Neural progenitor cell (in vitro differentiated cells): ENCODE measurements around the gene STN1. TPM values are rescaled to one million over a fixed set of nuclear protein-coding genes. Genes with fewer than 3 reads are reported as not detected.
A peak's percentile ranks its signal among the peaks of the same experiment; 100 is the strongest.

Experiments
- DNase-seq: peaks from one replicate; pipeline ENCODE4 v3.0.0-alpha.2; 2016; ENCODE audit warnings: low spot score
- H2AFZ ChIP-seq: fragments of 200-600 bp; sonication (generic); replicated peaks from 2 replicates; pipeline ENCODE4 v1.6.1; 2016; ENCODE audit warnings: antibody characterized with exemption
- H3F3A ChIP-seq: fragments of 200-600 bp; sonication (generic); 2 replicates; pipeline ENCODE4 v1.6.1; 2016; ENCODE audit warnings: antibody characterized with exemption, low read depth
- H3K27ac ChIP-seq: fragments of 200-600 bp; sonication (generic); 2 replicates; pipeline ENCODE4 v1.5.1; 2016; ENCODE audit warnings: mild to moderate bottlenecking
- H3K27me3 ChIP-seq: fragments of 200-600 bp; sonication (generic); 2 replicates; pipeline ENCODE4 v1.6.1; 2016; ENCODE audit warnings: mild to moderate bottlenecking, moderate library complexity
- H3K36me3 ChIP-seq: fragments of 200-600 bp; sonication (generic); 2 replicates; pipeline ENCODE4 v1.5.1; 2016
- H3K4me1 ChIP-seq: fragments of 200-600 bp; sonication (generic); 2 replicates; pipeline ENCODE4 v1.6.1; 2016; ENCODE audit warnings: mixed run types
- H3K4me2 ChIP-seq: fragments of 200-600 bp; sonication (generic); 2 replicates; pipeline ENCODE4 v1.6.1; 2016
- H3K4me3 ChIP-seq: fragments of 200-600 bp; sonication (generic); 2 replicates; pipeline ENCODE4 v1.5.1; 2016
- H3K79me2 ChIP-seq: fragments of 200-600 bp; sonication (generic); 2 replicates; pipeline ENCODE4 v1.6.1; 2016; ENCODE audit warnings: low read depth
- H3K9ac ChIP-seq: fragments of 200-600 bp; sonication (generic); 2 replicates; pipeline ENCODE4 v1.6.1; 2016
- H3K9me3 ChIP-seq: fragments of 200-600 bp; sonication (generic); 2 replicates; pipeline ENCODE4 v1.5.1; 2016; ENCODE audit warnings: low read depth
- H4K20me1 ChIP-seq: fragments of 200-600 bp; sonication (generic); 2 replicates; pipeline ENCODE4 v1.6.1; 2016; ENCODE audit warnings: low read depth
- H3K27ac Mint-ChIP-seq: 3 replicates; pipeline ENCODE4 v1.8.0; 2021; ENCODE audit warnings: mixed read lengths
- H3K27me3 Mint-ChIP-seq: 2 replicates; pipeline ENCODE4 v1.8.0; 2022; ENCODE audit warnings: low read depth, mild to moderate bottlenecking, inconsistent platforms, moderate library complexity, mixed read lengths; ENCODE audit not compliant: insufficient read depth
- H3K36me3 Mint-ChIP-seq: 3 replicates; pipeline ENCODE4 v1.8.0; 2021; ENCODE audit warnings: mixed read lengths
- H3K4me1 Mint-ChIP-seq: 3 replicates; pipeline ENCODE4 v1.8.0; 2021; ENCODE audit warnings: mixed read lengths
- H3K4me3 Mint-ChIP-seq: 3 replicates; pipeline ENCODE4 v1.8.0; 2021; ENCODE audit warnings: mild to moderate bottlenecking, moderate library complexity, mixed read lengths
- H3K9me3 Mint-ChIP-seq: 3 replicates; pipeline ENCODE4 v1.8.0; 2020; ENCODE audit warnings: mixed read lengths
- CTCF ChIP-seq: fragments of 200-600 bp; sonication (generic); IDR thresholded peaks from 2 replicates; pipeline ENCODE4 v1.5.1; 2017; ENCODE audit warnings: antibody characterized with exemption, mild to moderate bottlenecking
- EZH2 ChIP-seq: fragments of 200-600 bp; sonication (generic); IDR thresholded peaks from 2 replicates; pipeline ENCODE4 v1.6.1; 2017; ENCODE audit warnings: antibody characterized with exemption, mild to moderate bottlenecking, moderate library complexity
- EZH2phosphoT487 ChIP-seq: fragments of 200-600 bp; sonication (generic); IDR thresholded peaks from 2 replicates; pipeline ENCODE4 v1.6.1; 2017; ENCODE audit warnings: antibody characterized with exemption
- total RNA-seq: library from RNA; depleted of rRNA; stranded (reverse); fragments of >200 nt; gene quantifications from 2 replicates; pipeline ENCODE4 v1.2.3, GENCODE V29; 2015; ENCODE audit warnings: low replicate concordance

The STN1 gene
- total RNA-seq, 1 donor from 2014 or later = 32.0 TPM

- H3K4me1 Mint-ChIP-seq = no peaks in the 10 kb centered on the region
- Histone ChIP-seq H2AFZ (no peak overlapping the region), H3K79me2 (no peaks in the 10 kb centered on the region), H3K9me3 (no peaks in the 10 kb centered on the region), H3K4me3 (no peak overlapping the region), H3K4me2 (no peak overlapping the region), H3K27me3 (no peaks in the 10 kb centered on the region), H3K4me1 (no peaks in the 10 kb centered on the region), H3K36me3 (no peaks in the 10 kb centered on the region), H4K20me1 (no peaks in the 10 kb centered on the region), H3F3A (no peaks in the 10 kb centered on the region), H3K9ac (no peak overlapping the region), H3K27ac (no peak overlapping the region)
- no peak for TF ChIP-seq CTCF
- no peak for DNase-seq
- H3K36me3 Mint-ChIP-seq = no peaks in the 10 kb centered on the region
- no peak overlapping the region for H3K27ac Mint-ChIP-seq
- H3K4me3 Mint-ChIP-seq = no peak overlapping the region
- peaks cover 2% of the 10 kb centered on the region for H3K9me3 Mint-ChIP-seq
- H3K27me3 Mint-ChIP-seq = no peaks in the 10 kb centered on the region
Measured at GRCh38 chr10:103960103-103960502, 42.1 kb upstream of the STN1 start.

GRCh38 chr10:103958996-103959395, 41.0 kb upstream of the STN1 start:
- no peaks in the 10 kb centered on the region for H3K4me1 ChIP-seq
- no peaks in the 10 kb centered on the region for H3K27me3 ChIP-seq
- no peaks in the 10 kb centered on the region for H3K79me2 ChIP-seq
- H3K27me3 Mint-ChIP-seq = no peaks in the 10 kb centered on the region
- no peak overlapping the region for H3K27ac Mint-ChIP-seq
- H3K9ac ChIP-seq = no peak overlapping the region
- no peak overlapping the region for H3K4me3 Mint-ChIP-seq
- no peaks in the 10 kb centered on the region for H3K9me3 ChIP-seq
- H3F3A ChIP-seq = no peaks in the 10 kb centered on the region
- H3K4me3 ChIP-seq = no peak overlapping the region
- DNase-seq = no peak
- H3K36me3 ChIP-seq = no peaks in the 10 kb centered on the region
- H3K4me1 Mint-ChIP-seq = no peaks in the 10 kb centered on the region
- TF ChIP-seq EZH2 (no peak), CTCF (no peak), EZH2phosphoT487 (no peak)
- no peak overlapping the region for H3K27ac ChIP-seq
- peaks cover 4% of the 10 kb centered on the region for H3K9me3 Mint-ChIP-seq
- H4K20me1 ChIP-seq = no peaks in the 10 kb centered on the region
- peaks cover 2% of the 10 kb centered on the region for H3K36me3 Mint-ChIP-seq
- no peak overlapping the region for H2AFZ ChIP-seq
- no peak overlapping the region for H3K4me2 ChIP-seq

- H3K27me3 ChIP-seq = no peaks in the 10 kb centered on the region
- no peak overlapping the region for H3K4me2 ChIP-seq
- H2AFZ ChIP-seq = no peak overlapping the region
- Mint-ChIP-seq H3K27ac (no peak overlapping the region), H3K36me3 (peaks cover 2% of the 10 kb centered on the region), H3K4me3 (no peak overlapping the region), H3K9me3 (peaks cover 8% of the 10 kb centered on the region), H3K4me1 (peaks cover 10% of the 10 kb centered on the region), H3K27me3 (no peaks in the 10 kb centered on the region)
- TF ChIP-seq EZH2 (no peak), EZH2phosphoT487 (no peak), CTCF (no peak)
- H3K4me3 ChIP-seq = no peak overlapping the region
- no peaks in the 10 kb centered on the region for H3K79me2 ChIP-seq
- H3K27ac ChIP-seq = no peak overlapping the region
- H3K9ac ChIP-seq = no peak overlapping the region
- H3K36me3 ChIP-seq = no peaks in the 10 kb centered on the region
- DNase-seq = no peak
- no peaks in the 10 kb centered on the region for H3K9me3 ChIP-seq
- no peaks in the 10 kb centered on the region for H4K20me1 ChIP-seq
- H3F3A ChIP-seq = no peaks in the 10 kb centered on the region
- peaks cover 10% of the 10 kb centered on the region for H3K4me1 ChIP-seq
Measured at GRCh38 chr10:103954543-103954942, 36.6 kb upstream of the STN1 start.

- Histone ChIP-seq H3K9me3 (no peaks in the 10 kb centered on the region), H3K27me3 (no peaks in the 10 kb centered on the region), H3K4me2 (peak overlapping the region; percentile 52), H3F3A (no peaks in the 10 kb centered on the region), H3K79me2 (no peaks in the 10 kb centered on the region), H3K4me1 (peaks cover 18% of the 10 kb centered on the region), H3K9ac (no peak overlapping the region), H3K36me3 (no peaks in the 10 kb centered on the region), H4K20me1 (no peaks in the 10 kb centered on the region), H3K27ac (no peak overlapping the region), H3K4me3 (no peak overlapping the region), H2AFZ (peak overlapping the region; percentile 81)
- Mint-ChIP-seq H3K4me3 (no peak overlapping the region), H3K9me3 (peaks cover 8% of the 10 kb centered on the region), H3K36me3 (peaks cover 2% of the 10 kb centered on the region), H3K27me3 (no peaks in the 10 kb centered on the region), H3K4me1 (peaks cover 10% of the 10 kb centered on the region), H3K27ac (peak overlapping the region; percentile 84)
- DNase-seq = peak; percentile 36
- TF ChIP-seq EZH2 (no peak), EZH2phosphoT487 (no peak), CTCF (no peak)
Measured at GRCh38 chr10:103951942-103952341, 34.0 kb upstream of the STN1 start.
